Activated T-cell treated with anti-CD3 and anti-CD28 coated beads, Interleukin-2, amount 50 U/mL, for 4 hours (primary cell): ENCODE results near the gene DLG1. TPM values are rescaled to one million over a fixed set of nuclear protein-coding genes. Genes with fewer than 3 reads are reported as not detected.
A peak's percentile ranks its signal among the peaks of the same experiment; 100 is the strongest.
"Not testable (repeated sequence)": the region's sequence is repeated elsewhere in the genome, so short reads cannot be mapped to it uniquely, and the experiment has no call there.

Experiments used
- ATAC-seq, 2 donors: fragments of 200-7000 bp; cut with Tn5 transposase; one replicate each; pipeline ENCODE4 v1.10.0; 2021
- DNase-seq: peaks from one replicate; pipeline ENCODE4 v3.0.0-alpha.2; 2020
- H3K27me3 Mint-ChIP-seq: one replicate; pipeline ENCODE4 v1.8.0; 2021; ENCODE audit warnings: low read depth, mixed read lengths
- H3K36me3 Mint-ChIP-seq: one replicate; pipeline ENCODE4 v1.8.0; 2022; ENCODE audit warnings: mixed read lengths; ENCODE audit not compliant: insufficient read depth
- H3K4me1 Mint-ChIP-seq: one replicate; pipeline ENCODE4 v1.8.0; 2021; ENCODE audit warnings: low read depth, mixed read lengths
- H3K4me3 Mint-ChIP-seq: one replicate; pipeline ENCODE4 v1.8.0; 2021; ENCODE audit warnings: mild to moderate bottlenecking, moderate library complexity, mixed read lengths
- H3K9me3 Mint-ChIP-seq: one replicate; pipeline ENCODE4 v1.8.0; 2021; ENCODE audit warnings: mixed read lengths
- total RNA-seq, 3 donors: library from RNA; stranded (reverse); gene quantifications; one replicate each; pipeline ENCODE4 v1.2.1, GENCODE V29; 2021

DLG1 gene
- total RNA-seq, 3 donors from 2014 or later, result 42.3 to 44.3 (median 44.3) TPM

DNA sequence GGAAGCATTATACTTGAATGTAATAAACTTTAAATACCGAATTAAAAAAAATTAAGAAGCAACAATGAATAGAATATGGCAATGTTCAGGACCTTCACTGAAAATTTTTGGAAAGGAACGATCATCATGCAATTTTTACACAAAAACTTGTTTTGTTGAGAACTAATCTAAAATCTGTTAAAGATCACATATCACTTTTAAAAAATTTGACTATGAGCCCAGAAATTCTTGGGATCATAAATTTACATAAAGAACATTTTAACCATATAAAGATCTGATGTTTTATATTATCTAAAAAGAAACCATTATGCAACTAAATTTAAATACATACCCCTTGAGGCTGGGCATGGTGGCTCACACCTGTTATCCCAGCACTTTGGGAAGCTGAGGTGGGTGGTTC is 192.6 kb downstream of the DLG1 start:
- Mint-ChIP-seq H3K36me3 (peaks cover 45% of the 10 kb centered on the region), H3K4me3 (no peak overlapping the region), H3K9me3 (no peaks in the 10 kb centered on the region), H3K27me3 (no peaks in the 10 kb centered on the region), H3K4me1 (no peaks in the 10 kb centered on the region)
- ATAC-seq (no peak), DNase-seq (no peak)

DNA sequence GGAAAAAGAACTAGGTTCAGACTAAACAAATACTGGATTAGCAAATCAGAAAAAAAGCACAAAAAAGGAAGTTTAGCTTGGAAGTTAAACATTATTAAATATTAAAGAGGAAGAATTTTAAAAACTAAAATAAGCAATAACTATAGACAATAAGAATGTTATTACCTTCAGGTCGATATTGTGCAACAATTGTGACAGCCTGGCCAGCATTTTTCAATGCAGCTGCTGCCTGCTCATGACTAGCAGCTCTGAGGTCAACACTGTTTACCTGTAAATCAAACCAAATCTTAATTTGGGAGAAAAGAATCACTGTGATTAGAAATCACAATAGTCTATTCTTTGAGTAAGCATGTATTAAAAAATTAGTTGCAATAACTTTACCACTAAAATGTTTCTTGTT is 193.7 kb downstream of the DLG1 start:
- peaks cover 37% of the 10 kb centered on the region for H3K36me3 Mint-ChIP-seq

DNA sequence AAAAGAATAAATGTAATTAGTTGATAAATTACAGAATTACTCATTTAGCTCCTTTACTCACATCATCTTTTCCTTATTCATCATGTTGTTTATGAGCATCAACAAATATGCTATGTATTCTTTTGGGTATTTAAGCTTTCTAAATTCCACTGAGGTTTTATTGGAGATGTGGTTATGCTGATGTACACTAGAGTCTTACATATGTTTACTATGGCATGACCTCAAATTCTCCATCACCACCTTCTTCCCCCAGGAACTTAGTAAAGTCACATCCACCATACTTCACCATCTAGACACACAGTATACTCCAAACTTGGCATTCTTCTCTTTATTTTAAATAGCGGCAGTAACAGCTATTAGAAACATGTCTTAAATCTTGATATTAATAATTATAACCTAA is 194.6 kb downstream of the DLG1 start:
- H3K4me3 Mint-ChIP-seq, result no peak overlapping the region

More for the DNA sequence above, 193.7 kb downstream of the DLG1 start:
- no peak for ATAC-seq
- DNase-seq, result no peak
- H3K4me3 Mint-ChIP-seq, result no peak overlapping the region
- no peaks in the 10 kb centered on the region for H3K4me1 Mint-ChIP-seq
- no peaks in the 10 kb centered on the region for H3K9me3 Mint-ChIP-seq
- H3K27me3 Mint-ChIP-seq, result no peaks in the 10 kb centered on the region

DNA sequence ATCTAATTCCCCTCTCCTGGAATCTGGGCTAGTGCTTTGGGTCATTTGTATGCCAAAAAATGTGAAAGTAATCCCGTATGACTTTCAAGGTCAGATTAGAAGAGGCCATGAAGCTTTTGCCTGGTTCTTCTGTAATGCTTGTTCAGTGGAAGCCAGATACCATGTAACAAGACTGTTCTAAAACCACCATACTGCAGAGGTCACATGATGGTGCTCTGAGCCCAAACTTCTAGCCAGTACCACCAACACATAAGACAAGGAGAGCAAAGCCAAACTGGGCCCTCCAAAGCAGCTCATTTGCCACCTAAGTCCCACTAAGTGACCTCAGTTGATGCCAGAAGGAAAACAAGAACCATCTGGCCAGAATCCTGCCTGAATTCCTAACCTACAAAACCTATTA is 204.5 kb downstream of the DLG1 start:
- Mint-ChIP-seq H3K4me3 (no peak overlapping the region), H3K36me3 (peaks cover 29% of the 10 kb centered on the region), H3K4me1 (no peaks in the 10 kb centered on the region), H3K9me3 (no peaks in the 10 kb centered on the region), H3K27me3 (no peaks in the 10 kb centered on the region)
- ATAC-seq, result no peak
- DNase-seq, result no peak

More for the DNA sequence above, 194.6 kb downstream of the DLG1 start:
- Mint-ChIP-seq H3K27me3 (no peaks in the 10 kb centered on the region), H3K9me3 (no peaks in the 10 kb centered on the region), H3K4me1 (no peaks in the 10 kb centered on the region), H3K36me3 (peaks cover 38% of the 10 kb centered on the region)
- DNase-seq (no peak), ATAC-seq (no peak)

DNA sequence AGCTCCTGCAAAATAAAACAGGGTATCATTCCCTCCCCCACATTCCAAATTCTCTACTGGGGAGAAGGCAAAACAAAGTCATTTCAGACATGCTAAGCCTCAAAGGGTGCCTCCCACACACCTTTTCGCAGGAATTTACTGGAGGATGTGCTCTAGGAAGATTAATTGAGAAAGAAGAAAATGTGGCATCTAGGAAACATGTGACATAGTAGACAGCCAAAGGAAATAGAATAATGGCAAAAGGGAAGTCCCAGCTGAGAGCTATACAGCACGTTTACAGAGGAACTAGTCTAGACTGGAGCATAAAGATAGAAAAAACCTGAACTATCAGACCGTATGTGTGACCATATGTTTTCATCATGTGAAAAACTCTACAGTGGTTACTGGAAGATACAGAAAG is 210.0 kb downstream of the DLG1 start:
- no peaks in the 10 kb centered on the region for H3K27me3 Mint-ChIP-seq

DNA sequence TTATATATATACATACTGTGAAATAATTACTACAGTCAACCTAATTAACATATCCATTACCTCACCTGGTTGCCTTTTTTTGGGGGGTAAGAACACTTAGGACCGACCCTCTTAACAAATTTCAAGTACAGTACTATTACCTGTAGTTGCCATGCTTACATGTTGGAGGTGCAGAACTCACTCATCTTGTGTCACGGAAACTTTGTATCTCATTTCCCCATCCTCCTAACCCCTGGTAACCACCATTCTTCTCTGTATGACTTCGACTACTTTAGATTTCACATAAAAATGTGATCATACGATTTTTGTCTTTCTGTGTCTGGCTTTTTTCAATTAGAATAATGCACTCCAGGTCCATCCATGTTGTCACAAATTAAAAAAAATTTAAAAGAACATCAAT is 213.3 kb downstream of the DLG1 start:
- H3K27me3 Mint-ChIP-seq, result no peaks in the 10 kb centered on the region
- ATAC-seq (no peak), DNase-seq (no peak)
- no peaks in the 10 kb centered on the region for H3K9me3 Mint-ChIP-seq
- no peak overlapping the region for H3K4me3 Mint-ChIP-seq
- peaks cover 25% of the 10 kb centered on the region for H3K36me3 Mint-ChIP-seq
- no peaks in the 10 kb centered on the region for H3K4me1 Mint-ChIP-seq

More for the DNA sequence above, 210.0 kb downstream of the DLG1 start:
- Mint-ChIP-seq H3K36me3 (peaks cover 18% of the 10 kb centered on the region), H3K4me3 (no peak overlapping the region), H3K9me3 (no peaks in the 10 kb centered on the region), H3K4me1 (no peaks in the 10 kb centered on the region)
- ATAC-seq (no peak), DNase-seq (no peak)

DNA sequence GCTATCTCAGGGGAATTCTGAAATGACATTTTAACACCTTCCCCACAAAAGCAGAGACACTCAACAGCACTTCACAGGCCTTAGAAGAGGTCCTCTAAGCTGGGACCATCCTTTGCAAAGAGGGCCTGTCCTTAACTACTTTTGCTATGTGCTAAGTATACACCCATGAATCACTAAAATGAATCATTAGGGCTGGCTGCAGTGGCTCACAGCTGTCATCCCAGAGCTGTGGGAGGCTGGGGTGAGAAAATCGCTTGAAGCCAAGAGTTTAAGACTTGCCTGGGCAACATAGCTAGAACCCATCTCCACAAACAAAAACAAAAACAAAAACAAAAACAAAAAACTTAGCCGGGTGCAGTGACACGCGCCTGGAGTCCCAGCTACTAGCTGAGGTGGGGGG is 214.9 kb downstream of the DLG1 start:
- H3K4me3 Mint-ChIP-seq, result no peak overlapping the region
- DNase-seq (no peak), ATAC-seq (peak; percentile 86 to 98)
- no peaks in the 10 kb centered on the region for H3K9me3 Mint-ChIP-seq
- no peaks in the 10 kb centered on the region for H3K27me3 Mint-ChIP-seq
- peaks cover 21% of the 10 kb centered on the region for H3K36me3 Mint-ChIP-seq
- no peaks in the 10 kb centered on the region for H3K4me1 Mint-ChIP-seq

DNA sequence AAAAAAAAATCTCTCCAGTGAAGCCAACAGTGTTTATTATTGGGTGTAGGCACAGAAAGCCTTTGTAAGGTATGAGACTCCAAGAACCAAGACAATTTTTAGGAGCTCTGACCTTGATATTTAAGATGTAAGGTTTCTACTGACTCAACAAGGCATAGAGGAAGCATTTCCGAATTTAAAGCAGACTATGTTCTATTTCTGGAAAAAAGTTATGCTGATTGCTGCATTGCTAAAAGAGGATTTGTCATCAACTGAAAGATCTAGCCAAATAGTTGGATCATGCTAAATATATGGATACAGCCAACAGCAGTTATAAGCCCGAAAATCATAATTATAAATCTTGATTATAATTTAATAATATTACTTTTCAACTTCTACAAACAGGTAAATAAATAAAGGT is 215.5 kb downstream of the DLG1 start:
- no peak overlapping the region for H3K4me3 Mint-ChIP-seq
- no peaks in the 10 kb centered on the region for H3K9me3 Mint-ChIP-seq
- no peak for DNase-seq
- no peaks in the 10 kb centered on the region for H3K27me3 Mint-ChIP-seq
- ATAC-seq, result no peak
- H3K4me1 Mint-ChIP-seq, result no peaks in the 10 kb centered on the region
- H3K36me3 Mint-ChIP-seq, result peaks cover 19% of the 10 kb centered on the region

DNA sequence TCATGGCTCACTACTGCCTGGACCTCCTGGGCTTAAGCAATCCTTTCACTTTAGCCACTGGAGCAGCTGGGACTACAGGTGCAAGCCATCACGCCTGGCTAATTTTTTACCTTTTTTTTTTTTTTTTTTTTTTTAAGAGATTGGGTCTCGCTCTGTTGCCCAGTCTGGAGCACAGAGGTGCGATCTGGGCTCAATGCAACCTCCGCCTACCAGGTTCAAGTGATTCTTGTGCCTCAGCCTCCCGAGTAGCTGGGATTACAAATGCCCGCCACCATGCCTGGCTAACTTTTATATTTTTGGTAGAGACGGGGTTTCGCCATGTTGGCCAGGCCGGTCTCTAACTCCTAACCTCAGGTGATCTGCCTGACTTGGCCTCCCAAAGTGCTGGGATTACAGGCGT is 218.1 kb downstream of the DLG1 start:
- Mint-ChIP-seq H3K9me3 (no peaks in the 10 kb centered on the region), H3K27me3 (no peaks in the 10 kb centered on the region), H3K4me1 (no peaks in the 10 kb centered on the region), H3K36me3 (peaks cover 14% of the 10 kb centered on the region), H3K4me3 (no peak overlapping the region)
- ATAC-seq (no peak), DNase-seq (no peak)

DNA sequence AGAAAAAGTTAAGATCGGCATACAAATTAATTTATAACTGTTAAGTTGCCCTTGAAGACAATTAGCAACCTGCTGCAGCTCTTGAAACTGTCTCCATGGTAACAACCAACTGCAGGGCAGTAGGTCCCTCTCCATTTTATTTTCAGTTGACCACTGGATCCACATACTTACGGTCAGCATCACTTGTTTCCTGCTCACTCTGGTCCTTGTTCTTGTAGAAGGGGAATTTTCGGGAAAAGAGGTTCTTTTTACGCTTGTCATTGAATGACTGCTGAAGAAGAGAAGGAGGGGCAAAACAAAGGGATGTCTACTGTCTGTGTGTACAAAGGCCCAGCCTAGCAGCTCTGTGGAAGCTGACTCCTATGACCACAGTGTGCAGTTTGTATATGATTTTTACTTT is 222.0 kb downstream of the DLG1 start:
- DNase-seq (no peak), ATAC-seq (no peak)
- H3K27me3 Mint-ChIP-seq, result no peaks in the 10 kb centered on the region
- H3K36me3 Mint-ChIP-seq, result peaks cover 15% of the 10 kb centered on the region
- H3K9me3 Mint-ChIP-seq, result no peaks in the 10 kb centered on the region
- H3K4me3 Mint-ChIP-seq, result no peak overlapping the region
- no peaks in the 10 kb centered on the region for H3K4me1 Mint-ChIP-seq

DNA sequence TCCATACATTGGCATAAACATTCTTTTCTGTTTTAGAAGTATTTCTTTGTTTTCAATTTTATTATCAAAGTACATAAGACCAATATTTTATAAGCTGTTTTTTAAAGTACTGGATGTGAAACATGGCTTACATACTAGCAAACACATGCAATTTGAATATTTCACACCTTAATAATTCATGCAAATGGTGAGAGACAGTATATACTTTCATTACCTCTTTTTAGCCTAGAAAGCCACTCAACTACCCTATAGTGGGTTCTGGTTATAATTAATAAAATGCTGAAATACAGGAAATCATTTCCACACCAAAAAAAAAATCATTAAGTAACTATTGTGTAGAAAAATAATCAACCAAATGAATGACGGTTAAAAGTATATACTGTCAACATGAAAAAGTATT is 230.3 kb downstream of the DLG1 start:
- no peaks in the 10 kb centered on the region for H3K27me3 Mint-ChIP-seq
- no peak for ATAC-seq
- H3K4me1 Mint-ChIP-seq, result no peaks in the 10 kb centered on the region
- H3K36me3 Mint-ChIP-seq, result peaks cover 10% of the 10 kb centered on the region
- no peak overlapping the region for H3K4me3 Mint-ChIP-seq
- H3K9me3 Mint-ChIP-seq, result no peaks in the 10 kb centered on the region
- no peak for DNase-seq

DNA sequence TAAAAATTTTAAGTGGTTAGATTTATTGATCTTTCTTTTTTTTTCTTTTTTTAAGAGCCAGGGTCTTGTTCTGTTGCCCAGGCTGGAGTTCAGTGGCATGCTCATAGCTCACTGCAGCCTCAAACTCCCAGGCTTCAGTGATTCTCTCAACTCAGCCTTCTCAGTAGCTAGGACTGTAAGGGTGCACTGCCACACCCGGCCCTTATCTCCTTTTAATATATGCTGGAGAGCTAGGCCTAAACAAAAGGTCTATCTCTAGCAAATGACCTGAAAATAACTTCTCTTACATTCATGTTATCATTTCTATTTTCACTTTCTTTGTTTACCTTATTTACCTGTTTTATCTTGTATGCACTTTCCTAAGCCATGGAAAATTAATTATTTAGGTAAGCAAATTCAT is 233.6 kb downstream of the DLG1 start:
- Mint-ChIP-seq H3K36me3 (peaks cover 16% of the 10 kb centered on the region), H3K4me1 (no peaks in the 10 kb centered on the region), H3K4me3 (no peak overlapping the region), H3K9me3 (no peaks in the 10 kb centered on the region), H3K27me3 (no peaks in the 10 kb centered on the region)
- no peak for DNase-seq
- no peak for ATAC-seq

DNA sequence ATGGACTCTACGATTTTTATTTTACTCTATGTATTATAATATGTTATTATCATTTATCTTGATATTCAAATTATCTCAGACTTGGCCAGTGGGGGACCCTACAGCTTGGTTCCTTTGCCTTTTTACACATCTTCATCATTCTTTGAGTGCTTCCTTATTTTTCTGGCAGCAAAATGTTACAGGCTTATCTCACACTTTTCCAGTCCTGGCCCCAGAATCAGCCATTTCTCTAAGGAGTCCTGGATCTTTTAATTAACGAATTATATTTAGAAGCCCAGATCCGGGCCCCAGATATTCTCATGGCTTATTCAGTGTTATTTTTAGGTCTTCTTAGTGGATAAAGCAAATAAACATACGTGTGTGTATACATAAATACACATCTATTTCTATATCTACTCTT is 236.0 kb downstream of the DLG1 start:
- no peak for ATAC-seq
- no peaks in the 10 kb centered on the region for H3K4me1 Mint-ChIP-seq
- no peaks in the 10 kb centered on the region for H3K9me3 Mint-ChIP-seq
- no peak for DNase-seq
- no peak overlapping the region for H3K4me3 Mint-ChIP-seq
- H3K36me3 Mint-ChIP-seq, result peaks cover 36% of the 10 kb centered on the region
- no peaks in the 10 kb centered on the region for H3K27me3 Mint-ChIP-seq

DNA sequence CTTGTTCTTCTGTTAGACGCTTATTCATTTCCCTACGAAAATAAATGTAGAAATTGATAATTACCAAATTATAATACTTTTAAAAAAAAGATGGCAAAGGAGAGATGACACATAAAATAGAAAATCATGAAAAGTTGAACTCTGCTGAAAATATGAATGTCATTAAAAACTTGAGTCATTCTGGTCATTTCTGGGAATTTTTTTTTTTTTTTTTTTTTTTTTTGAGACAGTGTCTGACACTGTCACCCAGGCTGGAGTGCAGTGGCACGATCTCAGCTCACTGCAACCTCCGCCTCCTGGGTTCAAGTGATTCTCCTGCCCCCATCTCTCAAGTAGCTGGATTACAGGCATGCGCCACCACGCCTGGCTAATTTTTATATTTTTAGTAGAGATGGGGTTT is 246.8 kb downstream of the DLG1 start:
- H3K4me3 Mint-ChIP-seq, H3K27me3 Mint-ChIP-seq, H3K4me1 Mint-ChIP-seq, DNase-seq, H3K9me3 Mint-ChIP-seq: not testable (repeated sequence)
- H3K36me3 Mint-ChIP-seq, result peaks cover 24% of the 10 kb centered on the region
- ATAC-seq, result peak in 1 of 2 donors; percentile 35

DNA sequence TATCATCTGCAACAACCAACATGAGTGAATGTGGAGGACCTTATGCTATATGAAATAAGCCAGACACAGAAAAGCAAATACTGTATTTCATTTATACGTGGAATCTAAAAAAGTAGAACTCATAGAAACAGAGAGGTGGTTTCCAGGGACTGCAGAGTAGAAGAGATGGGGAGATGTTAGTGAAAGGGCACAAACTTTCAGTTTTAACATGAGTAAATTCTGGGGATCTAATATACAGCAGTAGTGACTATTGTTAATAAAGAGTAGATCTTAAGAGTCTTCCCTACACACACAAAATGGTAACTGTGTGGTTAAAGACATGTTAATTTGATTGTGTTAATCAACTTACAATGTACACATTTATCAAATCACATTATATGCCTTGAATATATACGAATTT is 247.9 kb downstream of the DLG1 start:
- Mint-ChIP-seq H3K4me3 (no peak overlapping the region), H3K9me3 (no peaks in the 10 kb centered on the region), H3K4me1 (no peaks in the 10 kb centered on the region), H3K36me3 (peaks cover 26% of the 10 kb centered on the region), H3K27me3 (no peaks in the 10 kb centered on the region)
- ATAC-seq, result peak in 1 of 2 donors; percentile 51
- DNase-seq, result no peak

DNA sequence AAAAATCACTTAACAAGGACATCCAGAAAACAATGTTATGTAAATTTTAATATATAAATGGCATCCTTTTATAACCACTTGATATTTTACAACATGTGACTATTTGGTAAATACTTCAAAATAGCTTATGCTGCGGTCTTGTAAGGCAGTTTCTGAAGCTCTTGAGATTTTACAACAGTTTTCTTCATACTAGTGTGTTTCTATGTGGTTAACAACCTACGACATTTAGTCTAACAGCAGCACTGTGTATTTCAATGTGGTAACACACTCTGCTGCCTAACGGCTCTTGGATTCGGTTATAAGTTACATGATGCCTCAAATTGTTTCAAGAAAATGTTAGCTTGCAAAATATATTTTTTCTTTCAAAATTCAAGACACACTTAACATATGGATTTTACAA is 255.9 kb downstream of the DLG1 start:
- no peak overlapping the region for H3K4me3 Mint-ChIP-seq
- H3K27me3 Mint-ChIP-seq, result no peaks in the 10 kb centered on the region
- H3K9me3 Mint-ChIP-seq, result no peaks in the 10 kb centered on the region
- ATAC-seq (no peak), DNase-seq (no peak)
- no peaks in the 10 kb centered on the region for H3K4me1 Mint-ChIP-seq
- peaks cover 12% of the 10 kb centered on the region for H3K36me3 Mint-ChIP-seq
